Dermis blood vessel endothelial cell (primary cell): ENCODE data around the gene TADA2A. TPM values are rescaled to one million over a fixed set of nuclear protein-coding genes. Genes with fewer than 3 reads are reported as not detected.
"Not testable (repeated sequence)": the region's sequence is repeated elsewhere in the genome, so short reads cannot be mapped to it uniquely, and the experiment has no call there.

ENCODE experiments used
- DNase-seq: peaks from one replicate; pipeline ENCODE4 v3.0.0; 2010
- total RNA-seq: library from RNA; depleted of rRNA; stranded (reverse); fragments of >200 nt; gene quantifications from 2 replicates; pipeline ENCODE4 v1.2.3, GENCODE V29; 2014

Gene TADA2A
- total RNA-seq, 1 donor from 2014 or later: 22.3 TPM

- DNase-seq: no peak
These were observed 86.8 kb downstream of the TADA2A start for GRCh38 chr17:37493249-37494027.

GRCh38 chr17:37494401-37494831 lies 87.7 kb downstream of the TADA2A start:
- DNase-seq: no peak

GRCh38 chr17:37494971-37495370 lies 88.3 kb downstream of the TADA2A start:
- DNase-seq: no peak

GRCh38 chr17:37500378-37500777 lies 93.7 kb downstream of the TADA2A start:
- DNase-seq: no peak

- DNase-seq: no peak
These were observed 95.6 kb downstream of the TADA2A start for GRCh38 chr17:37502009-37502936.

GRCh38 chr17:37503148-37503547 lies 96.5 kb downstream of the TADA2A start:
- no peak for DNase-seq

- DNase-seq: no peak
These were observed 98.6 kb downstream of the TADA2A start for GRCh38 chr17:37505333-37505732.

- peak; percentile 54 for DNase-seq
These were observed 100.0 kb downstream of the TADA2A start for GRCh38 chr17:37506678-37507077.

- no peak for DNase-seq
These were observed 100.4 kb downstream of the TADA2A start for GRCh38 chr17:37507111-37507510.

GRCh38 chr17:37510056-37510455 lies 103.4 kb downstream of the TADA2A start:
- DNase-seq: no peak

- not testable (repeated sequence) for DNase-seq
These were observed 105.0 kb downstream of the TADA2A start for GRCh38 chr17:37511642-37512041.

- DNase-seq: no peak
These were observed 105.9 kb downstream of the TADA2A start for GRCh38 chr17:37512442-37513068.

GRCh38 chr17:37513711-37514110 lies 107.0 kb downstream of the TADA2A start:
- DNase-seq: no peak

GRCh38 chr17:37516127-37516571 lies 109.5 kb downstream of the TADA2A start:
- DNase-seq: no peak

- DNase-seq: no peak
These were observed 111.2 kb downstream of the TADA2A start for GRCh38 chr17:37517881-37518280.

- no peak for DNase-seq
These were observed 112.1 kb downstream of the TADA2A start for GRCh38 chr17:37518826-37519225.

GRCh38 chr17:37519251-37519985 lies 112.7 kb downstream of the TADA2A start:
- no peak for DNase-seq

- no peak for DNase-seq
These were observed 113.5 kb downstream of the TADA2A start for GRCh38 chr17:37520174-37520573.

- DNase-seq: no peak
These were observed 115.1 kb downstream of the TADA2A start for GRCh38 chr17:37521821-37522220.

GRCh38 chr17:37523715-37524219 lies 117.1 kb downstream of the TADA2A start:
- DNase-seq: no peak

- DNase-seq: peak; percentile 76
These were observed 120.7 kb downstream of the TADA2A start for GRCh38 chr17:37527249-37527851.
